ENCODE data around the gene GRIK1.

The GRIK1 gene

DNA sequence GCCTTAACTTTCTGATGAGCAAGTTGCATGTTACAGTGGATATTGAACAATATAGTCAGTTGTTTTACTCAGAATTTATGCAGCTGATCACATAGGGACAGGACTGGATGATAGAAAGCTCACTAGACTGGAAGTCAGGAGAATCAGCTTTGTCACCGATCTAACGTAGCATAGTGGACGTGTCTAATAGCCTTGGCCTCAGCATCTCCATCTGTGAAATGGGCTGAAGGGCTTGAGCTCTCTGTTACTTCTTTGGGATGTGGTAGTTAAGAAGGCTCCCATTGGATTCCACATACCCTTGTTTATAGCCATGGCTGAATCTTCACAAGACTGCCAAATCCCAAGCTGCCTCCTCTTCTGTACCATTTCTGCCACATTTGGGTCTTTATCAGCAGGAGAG, 190.6 kb downstream of the GRIK1 start:
- no peak overlapping the region for H2AFZ ChIP-seq (ENCODE audit: low read depth, low read length)
- no peak overlapping the region for H3K9ac ChIP-seq (ENCODE audit: low read depth, low read length)
- no peaks in the 10 kb centered on the region for H3K9me3 ChIP-seq (ENCODE audit: insufficient read depth, low read length, severe bottlenecking)
- H3K79me2 ChIP-seq (ENCODE audit: insufficient read depth, low read length), result no peaks in the 10 kb centered on the region
- no peaks in the 10 kb centered on the region for H3K36me3 ChIP-seq (ENCODE audit: insufficient read depth, low read length)
- ATAC-seq (ENCODE audit: insufficient read depth, low read depth), result no peak
- no peaks in the 10 kb centered on the region for H3K4me1 ChIP-seq (ENCODE audit: insufficient read depth, low read length)
- DNase-seq, result no peak
- H3K4me3 ChIP-seq (ENCODE audit: low read depth in 1 of 2, low read length in 2 of 2), result no peak overlapping the region
- no peaks in the 10 kb centered on the region for H4K20me1 ChIP-seq (ENCODE audit: insufficient read depth, low read length)
- H3K27ac ChIP-seq (ENCODE audit: low read length), result no peak overlapping the region
- no peak overlapping the region for H3K4me2 ChIP-seq (ENCODE audit: insufficient read depth, low read length)
- TF ChIP-seq, protein P1, sequence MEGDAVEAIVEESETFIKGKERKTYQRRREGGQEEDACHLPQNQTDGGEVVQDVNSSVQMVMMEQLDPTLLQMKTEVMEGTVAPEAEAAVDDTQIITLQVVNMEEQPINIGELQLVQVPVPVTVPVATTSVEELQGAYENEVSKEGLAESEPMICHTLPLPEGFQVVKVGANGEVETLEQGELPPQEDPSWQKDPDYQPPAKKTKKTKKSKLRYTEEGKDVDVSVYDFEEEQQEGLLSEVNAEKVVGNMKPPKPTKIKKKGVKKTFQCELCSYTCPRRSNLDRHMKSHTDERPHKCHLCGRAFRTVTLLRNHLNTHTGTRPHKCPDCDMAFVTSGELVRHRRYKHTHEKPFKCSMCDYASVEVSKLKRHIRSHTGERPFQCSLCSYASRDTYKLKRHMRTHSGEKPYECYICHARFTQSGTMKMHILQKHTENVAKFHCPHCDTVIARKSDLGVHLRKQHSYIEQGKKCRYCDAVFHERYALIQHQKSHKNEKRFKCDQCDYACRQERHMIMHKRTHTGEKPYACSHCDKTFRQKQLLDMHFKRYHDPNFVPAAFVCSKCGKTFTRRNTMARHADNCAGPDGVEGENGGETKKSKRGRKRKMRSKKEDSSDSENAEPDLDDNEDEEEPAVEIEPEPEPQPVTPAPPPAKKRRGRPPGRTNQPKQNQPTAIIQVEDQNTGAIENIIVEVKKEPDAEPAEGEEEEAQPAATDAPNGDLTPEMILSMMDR (IDR thresholded peaks at IDR 0.05; ENCODE audit: borderline replicate concordance, extremely low read depth, low read length, poor library complexity, severe bottlenecking), result no peak
- H3K27me3 ChIP-seq (ENCODE audit: insufficient read depth, low read length, poor library complexity), result peaks cover 8% of the 10 kb centered on the region

DNA sequence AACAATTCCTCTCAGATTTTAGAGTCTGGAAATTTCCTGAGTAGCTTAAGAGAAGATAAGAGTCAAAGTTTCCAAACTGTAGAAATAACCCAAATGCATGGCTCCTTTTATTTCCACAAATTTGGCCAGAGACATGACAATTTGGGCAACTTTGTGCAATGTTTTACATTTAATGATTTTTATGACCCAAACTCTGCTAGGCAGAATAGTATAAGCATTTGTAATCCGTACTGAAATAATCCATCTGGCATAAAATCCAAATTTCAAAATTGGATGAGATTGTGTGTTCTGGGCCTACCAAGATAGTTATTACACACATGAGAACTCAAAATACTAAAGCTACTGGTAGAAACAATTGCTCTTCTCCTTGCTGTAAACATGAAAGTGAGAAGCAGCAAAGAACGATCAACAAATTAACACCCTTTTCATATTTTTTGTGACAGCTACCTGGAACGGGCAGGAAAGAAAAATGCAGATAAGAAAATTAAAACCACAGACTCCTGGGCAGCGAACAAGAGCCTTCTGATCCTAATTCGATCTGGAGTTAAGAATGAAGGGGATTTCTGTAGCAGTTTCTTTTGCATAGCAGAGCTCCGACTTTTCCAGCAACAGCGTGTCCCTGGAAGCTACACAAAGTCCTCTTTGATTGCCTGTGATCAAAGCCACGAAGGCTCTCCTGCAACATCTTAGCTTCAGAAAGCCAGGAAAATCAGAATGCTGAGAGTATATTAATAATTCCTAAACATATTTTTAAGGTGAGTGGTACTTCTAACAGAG, 191.2 kb downstream of the GRIK1 start:
- no peak overlapping the region for H3K4me2 ChIP-seq (ENCODE audit: insufficient read depth, low read length)
- no peak overlapping the region for H3K27ac ChIP-seq (ENCODE audit: low read length)
- no peaks in the 10 kb centered on the region for H4K20me1 ChIP-seq (ENCODE audit: insufficient read depth, low read length)
- no peak overlapping the region for H2AFZ ChIP-seq (ENCODE audit: low read depth, low read length)
- H3K4me1 ChIP-seq (ENCODE audit: insufficient read depth, low read length), result no peaks in the 10 kb centered on the region
- H3K27me3 ChIP-seq (ENCODE audit: insufficient read depth, low read length, poor library complexity), result peaks cover 8% of the 10 kb centered on the region
- no peaks in the 10 kb centered on the region for H3K36me3 ChIP-seq (ENCODE audit: insufficient read depth, low read length)
- no peak overlapping the region for H3K4me3 ChIP-seq (ENCODE audit: low read depth in 1 of 2, low read length in 2 of 2)
- H3K9ac ChIP-seq (ENCODE audit: low read depth, low read length), result no peak overlapping the region
- TF ChIP-seq, protein P1 (IDR thresholded peaks at IDR 0.05; ENCODE audit: borderline replicate concordance, extremely low read depth, low read length, poor library complexity, severe bottlenecking), result no peak
- no peak for TF ChIP-seq EZH2 (IDR thresholded peaks at IDR 0.05; ENCODE audit: borderline replicate concordance, low read depth, low read length, severe bottlenecking)
- no peaks in the 10 kb centered on the region for H3K9me3 ChIP-seq (ENCODE audit: insufficient read depth, low read length, severe bottlenecking)
- ATAC-seq (ENCODE audit: insufficient read depth, low read depth), result no peak
- H3K79me2 ChIP-seq (ENCODE audit: insufficient read depth, low read length), result no peaks in the 10 kb centered on the region
- DNase-seq, result no peak

DNA sequence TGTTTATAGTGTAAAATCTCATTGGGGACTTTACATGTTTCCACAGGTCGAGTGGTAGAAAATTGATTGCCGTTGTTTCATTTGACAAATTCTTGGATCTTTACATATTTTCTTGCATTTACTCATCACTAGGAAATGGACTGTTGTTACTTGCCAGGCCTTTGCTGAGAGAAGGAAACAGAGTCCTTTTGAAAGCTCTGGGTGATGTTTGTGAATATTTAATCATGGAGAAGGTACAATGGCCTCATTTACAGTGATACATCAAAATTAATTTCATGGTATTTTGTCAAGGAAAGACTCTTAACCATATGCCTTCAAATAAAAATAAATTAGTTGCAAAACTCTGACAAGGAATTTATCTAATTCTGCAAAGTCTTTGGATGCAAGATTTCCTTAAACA, 198.0 kb downstream of the GRIK1 start:
- no peak overlapping the region for H3K4me2 ChIP-seq (ENCODE audit: insufficient read depth, low read length)
- TF ChIP-seq, protein P1 (IDR thresholded peaks at IDR 0.05; ENCODE audit: borderline replicate concordance, extremely low read depth, low read length, poor library complexity, severe bottlenecking), result no peak
- no peak for TF ChIP-seq EZH2 (IDR thresholded peaks at IDR 0.05; ENCODE audit: borderline replicate concordance, low read depth, low read length, severe bottlenecking)
- H3K79me2 ChIP-seq (ENCODE audit: insufficient read depth, low read length), result no peaks in the 10 kb centered on the region
- no peak overlapping the region for H2AFZ ChIP-seq (ENCODE audit: low read depth, low read length)
- no peaks in the 10 kb centered on the region for H3K9me3 ChIP-seq (ENCODE audit: insufficient read depth, low read length, severe bottlenecking)
- DNase-seq (no peak), ATAC-seq (ENCODE audit: insufficient read depth, low read depth) (no peak)
- no peak overlapping the region for H3K27ac ChIP-seq (ENCODE audit: low read length)
- no peaks in the 10 kb centered on the region for H3K27me3 ChIP-seq (ENCODE audit: insufficient read depth, low read length, poor library complexity)
- no peaks in the 10 kb centered on the region for H3K4me1 ChIP-seq (ENCODE audit: insufficient read depth, low read length)
- no peak overlapping the region for H3K9ac ChIP-seq (ENCODE audit: low read depth, low read length)
- H3K36me3 ChIP-seq (ENCODE audit: insufficient read depth, low read length), result no peaks in the 10 kb centered on the region
- no peaks in the 10 kb centered on the region for H4K20me1 ChIP-seq (ENCODE audit: insufficient read depth, low read length)
- H3K4me3 ChIP-seq (ENCODE audit: low read depth in 1 of 2, low read length in 2 of 2), result no peak overlapping the region
